Measurements from ENCODE around the gene SCAANT1. TPM values are rescaled to one million over a fixed set of nuclear protein-coding genes. Genes with fewer than 3 reads are reported as not detected.

Gene SCAANT1
- polyA plus RNA-seq, 6 donors from 2014 or later, result not detected

Other genes starting within 250 kb of the SCAANT1 start
- gene C3orf49, start 93.1 kb downstream of the SCAANT1 start, polyA plus RNA-seq (ENCODE audit: low read depth in 6 of 6), result not detected
- gene THOC7, start 48.6 kb downstream of the SCAANT1 start, polyA plus RNA-seq (ENCODE audit: low read depth in 6 of 6), result 100 to 1,000 TPM in 1 of 6 donors, 10 to 100 TPM in 5; 62.0 to 113 (median 75.0) TPM
- gene ATXN7, start 48.5 kb downstream of the SCAANT1 start, polyA plus RNA-seq (ENCODE audit: low read depth in 6 of 6), result 1 to 10 TPM; 2.5 to 7.2 (median 4.9) TPM
- gene PSMD6, start 111.1 kb upstream of the SCAANT1 start, polyA plus RNA-seq (ENCODE audit: low read depth in 6 of 6), result 100 to 1,000 TPM in 5 of 6 donors, 10 to 100 TPM in 1; 93.0 to 150 (median 123) TPM

All from naive B cell (primary cell).